OCI-LY1 (cell line): ENCODE data around the gene FKBP8.

ENCODE experiments used
- CTCF ChIP-seq: fragments of 200-600 bp; sonication (generic), shearing (Covaris generic); IDR thresholded peaks from 2 replicates; pipeline ENCODE4 v1.5.1; 2017; ENCODE audit warnings: mild to moderate bottlenecking, antibody characterized with exemption, low read length, moderate library complexity, mixed read lengths
- EZH2 ChIP-seq: fragments of 200-600 bp; sonication (generic), shearing (Covaris generic); IDR thresholded peaks from 2 replicates; pipeline ENCODE4 v1.8.0; 2017; ENCODE audit warnings: borderline replicate concordance, mixed run types, mild to moderate bottlenecking, antibody characterized with exemption, low read length, moderate library complexity, mixed read lengths

- TF ChIP-seq CTCF (no peak), EZH2 (no peak)
Measured at GRCh38 chr19:18587962-18588610, 44.7 kb upstream of the FKBP8 start.
